Measurements from ENCODE around the gene NDUFAF2. TPM values are rescaled to one million over a fixed set of nuclear protein-coding genes. Genes with fewer than 3 reads are reported as not detected.
"Not testable (repeated sequence)": the region's sequence is repeated elsewhere in the genome, so short reads cannot be mapped to it uniquely, and the experiment has no call there.

The NDUFAF2 gene
- total RNA-seq, 1 donor from 2014 or later: 27.0 TPM

- DNase-seq (ENCODE audit: low spot score) (no peak), ATAC-seq (no peak)
- intact Hi-C loops (cut with DNase I): no loop called here
Measured at GRCh38 chr5:61029456-61030162, 84.6 kb downstream of the NDUFAF2 start.

- ATAC-seq (no peak), DNase-seq (ENCODE audit: low spot score) (no peak)
- intact Hi-C loops (cut with DNase I): no loop called here
Measured at GRCh38 chr5:61030163-61030482, 85.1 kb downstream of the NDUFAF2 start.

GRCh38 chr5:61031301-61031700 lies 86.3 kb downstream of the NDUFAF2 start:
- DNase-seq (ENCODE audit: low spot score); intact Hi-C loops (cut with DNase I); ATAC-seq: not testable (repeated sequence)

- ATAC-seq: no peak
- intact Hi-C loops (cut with DNase I): no loop called here
- DNase-seq (ENCODE audit: low spot score): no peak
Measured at GRCh38 chr5:61044545-61044944, 99.5 kb downstream of the NDUFAF2 start.

- no peak for DNase-seq (ENCODE audit: low spot score)
- no peak for ATAC-seq
Measured at GRCh38 chr5:61047346-61047745, 102.3 kb downstream of the NDUFAF2 start.

GRCh38 chr5:61048534-61048933 lies 103.5 kb downstream of the NDUFAF2 start:
- DNase-seq (ENCODE audit: low spot score): no peak
- ATAC-seq: no peak
- intact Hi-C loops (cut with DNase I): no loop called here

More at GRCh38 chr5:61047346-61047745, 102.3 kb downstream of the NDUFAF2 start:
- intact Hi-C loops (cut with DNase I): no loop called here

GRCh38 chr5:61050292-61050691 lies 105.3 kb downstream of the NDUFAF2 start:
- no peak for ATAC-seq
- intact Hi-C loops (cut with DNase I): no loop called here
- DNase-seq (ENCODE audit: low spot score): no peak

GRCh38 chr5:61051267-61051666 lies 106.3 kb downstream of the NDUFAF2 start:
- DNase-seq (ENCODE audit: low spot score) (no peak), ATAC-seq (no peak)
- intact Hi-C loops (cut with DNase I): no loop called here

- ATAC-seq: no peak
- no peak for DNase-seq (ENCODE audit: low spot score)
- intact Hi-C loops (cut with DNase I): no loop called here
Measured at GRCh38 chr5:61052882-61053281, 107.9 kb downstream of the NDUFAF2 start.

- intact Hi-C loops (cut with DNase I): no loop called here
- no peak for ATAC-seq
- no peak for DNase-seq (ENCODE audit: low spot score)
Measured at GRCh38 chr5:61053937-61054336, 108.9 kb downstream of the NDUFAF2 start.

GRCh38 chr5:61055434-61056006 lies 110.5 kb downstream of the NDUFAF2 start:
- ATAC-seq (no peak), DNase-seq (ENCODE audit: low spot score) (no peak)
- intact Hi-C loops (cut with DNase I): no loop called here

- intact Hi-C loops (cut with DNase I): no loop called here
- ATAC-seq: no peak
Measured at GRCh38 chr5:61059499-61059898, 114.5 kb downstream of the NDUFAF2 start.

GRCh38 chr5:61069150-61069549 lies 124.1 kb downstream of the NDUFAF2 start:
- intact Hi-C loops (cut with DNase I): no loop called here
- ATAC-seq (no peak), DNase-seq (ENCODE audit: low spot score) (no peak)

More at GRCh38 chr5:61059499-61059898, 114.5 kb downstream of the NDUFAF2 start:
- no peak for DNase-seq (ENCODE audit: low spot score)

GRCh38 chr5:61071526-61071925 lies 126.5 kb downstream of the NDUFAF2 start:
- DNase-seq (ENCODE audit: low spot score) (no peak), ATAC-seq (no peak)
- intact Hi-C loops (cut with DNase I): no loop called here

GRCh38 chr5:61076626-61077025 lies 131.6 kb downstream of the NDUFAF2 start:
- intact Hi-C loops (cut with DNase I): no loop called here
- ATAC-seq: no peak
- DNase-seq (ENCODE audit: low spot score): no peak

- ATAC-seq (no peak), DNase-seq (ENCODE audit: low spot score) (no peak)
- intact Hi-C loops (cut with DNase I): no loop called here
Measured at GRCh38 chr5:61081741-61082140, 136.7 kb downstream of the NDUFAF2 start.

- DNase-seq (ENCODE audit: low spot score) (no peak), ATAC-seq (no peak)
- intact Hi-C loops (cut with DNase I): no loop called here
Measured at GRCh38 chr5:61082516-61083280, 137.7 kb downstream of the NDUFAF2 start.

GRCh38 chr5:61084658-61085057 lies 139.7 kb downstream of the NDUFAF2 start:
- intact Hi-C loops (cut with DNase I): no loop called here
- DNase-seq (ENCODE audit: low spot score): no peak
- no peak for ATAC-seq

GRCh38 chr5:61085885-61086284 lies 140.9 kb downstream of the NDUFAF2 start:
- DNase-seq (ENCODE audit: low spot score): no peak
- ATAC-seq: no peak
- intact Hi-C loops (cut with DNase I): no loop called here

- intact Hi-C loops (cut with DNase I): no loop called here
- DNase-seq (ENCODE audit: low spot score): no peak
- no peak for ATAC-seq
Measured at GRCh38 chr5:61087921-61088320, 142.9 kb downstream of the NDUFAF2 start.
